Liver (tissue), 3 donors: ENCODE data around the gene GOSR2.

Experiments
- ATF3 ChIP-seq: IDR thresholded peaks from 2 replicates; pipeline ENCODE4 v1.6.1; 2016; ENCODE audit warnings: antibody characterized with exemption
- CTCF ChIP-seq: fragments of 150-350 bp; IDR thresholded peaks from 2 replicates; pipeline ENCODE4 v1.5.1; 2017; ENCODE audit warnings: improper control_type of control experiment, low read depth, low read length; ENCODE audit not compliant: missing input control
- MAX ChIP-seq: IDR thresholded peaks from 2 replicates; pipeline ENCODE4 v1.6.1; 2016; ENCODE audit warnings: antibody characterized with exemption
- REST ChIP-seq: IDR thresholded peaks from 2 replicates; pipeline ENCODE4 v1.6.1; 2016; ENCODE audit warnings: antibody characterized with exemption, mild to moderate bottlenecking
- donor health status: healthy.
- donor health status: healthy.

- TF ChIP-seq ATF3 = no peak
- no peak for TF ChIP-seq CTCF
- no peak for TF ChIP-seq REST
- no peak for TF ChIP-seq MAX
Observed at GRCh38 chr17:46890638-46891037, 32.3 kb upstream of the GOSR2 start.
